22Rv1 (cell line): Measurements from ENCODE around the gene DENND4A.

Experiments used
- CTCF ChIP-seq: fragments of 450-650 bp; IDR thresholded peaks from 2 replicates; pipeline ENCODE4 v1.5.1; 2017; ENCODE audit warnings: mild to moderate bottlenecking
- ZFX ChIP-seq: fragments of 450-650 bp; IDR thresholded peaks from 2 replicates; pipeline ENCODE4 v1.6.1; 2017; ENCODE audit warnings: antibody characterized with exemption, borderline replicate concordance

- no peak for TF ChIP-seq CTCF
- no peak for TF ChIP-seq ZFX
These were observed 27.5 kb upstream of the DENND4A start for GRCh38 chr15:65819563-65819960.
